GM12878 (cell line): ENCODE results near the gene ZDHHC9. TPM values are rescaled to one million over a fixed set of nuclear protein-coding genes. Genes with fewer than 3 reads are reported as not detected.

Source experiments
- ATAC-seq: fragments of 200-7000 bp; cut with Tn5 transposase; 3 replicates; pipeline ENCODE4 v1.9.1; 2020; ENCODE audit warnings: mild to moderate bottlenecking, moderate library complexity
- BruUV-seq: library from RNA; stranded (reverse); fragments of 400-500 nt; replicated peaks from 2 replicates; lab custom pipeline; 2021; lab: Mats Ljungman, UMichigan
- CTCF ChIA-PET: fragments of 300-600 bp; sonication (Branson Sonifier 250); formaldehyde crosslinking; extraction: SDS; loops from one replicate; lab custom pipeline; 2021; ENCODE audit warnings: inconsistent platforms; lab: Yijun Ruan, JAX
- POLR2A ChIA-PET: fragments of 350-600 bp; formaldehyde crosslinking; extraction: SDS; loops from one replicate; lab custom pipeline; 2021; ENCODE audit warnings: inconsistent platforms; lab: Charles Lee
- RAD21 ChIA-PET: fragments of 300-600 bp; sonication (Branson Sonifier 250); formaldehyde crosslinking; loops from one replicate; lab custom pipeline; 2023; ENCODE audit warnings: antibody characterized with exemption; ENCODE audit not compliant: unreplicated experiment; lab: Charles Lee
- SMC1A ChIA-PET: fragments of 300-600 bp; sonication (Branson Sonifier 250); formaldehyde crosslinking; loops from one replicate; lab custom pipeline; 2023; ENCODE audit not compliant: unreplicated experiment, uncharacterized antibody; lab: Charles Lee
- DNase-seq: peaks from one replicate; pipeline ENCODE4 v3.0.0-alpha.2; 2011; ENCODE audit warnings: low read depth, low spot score
- FAIRE-seq: peaks from 3 replicates; lab custom pipeline; 2011; peaks lifted over from hg19 to GRCh38; lab: Jason Lieb, UNC
- H2AFZ ChIP-seq: 2 replicates; pipeline ENCODE4 v1.6.0; 2011; ENCODE audit warnings: low read depth, low read length, control low read depth; ENCODE audit not compliant: control insufficient read depth
- H3K27ac ChIP-seq: 2 replicates; pipeline ENCODE4 v1.5.1; 2011; ENCODE audit warnings: control low read depth; ENCODE audit not compliant: control insufficient read depth, insufficient read depth
- H3K27me3 ChIP-seq, 2 experiments: replicated peaks in 1 of 2; 2 replicates each; pipeline versions ENCODE4 v1.6.0 to v1.6.1; 2011; ENCODE audit warnings: low read length in 1 of 2; ENCODE audit not compliant: control insufficient read depth in 2 of 2, insufficient read depth in 2 of 2
- H3K36me3 ChIP-seq, 2 experiments: 2 replicates each; pipeline ENCODE4 v1.5.1; 2011; ENCODE audit warnings: low read length in 1 of 2; ENCODE audit not compliant: control insufficient read depth in 2 of 2, insufficient read depth in 2 of 2
- H3K4me1 ChIP-seq: 2 replicates; pipeline ENCODE4 v1.6.1; 2011; ENCODE audit warnings: mild to moderate bottlenecking, low read length, moderate library complexity, mixed read lengths; ENCODE audit not compliant: control insufficient read depth, insufficient read depth
- H3K4me2 ChIP-seq: 2 replicates; pipeline ENCODE4 v1.6.0; 2011; ENCODE audit warnings: control low read depth; ENCODE audit not compliant: control insufficient read depth, insufficient read depth
- H3K4me3 ChIP-seq: fragments of 200-600 bp; sonication (generic); 2 replicates; pipeline ENCODE4 v1.5.1; 2016
- H3K79me2 ChIP-seq: 2 replicates; pipeline ENCODE4 v1.6.0; 2011; ENCODE audit warnings: low read length; ENCODE audit not compliant: control insufficient read depth, insufficient read depth
- H3K9ac ChIP-seq: 2 replicates; pipeline ENCODE4 v1.8.0; 2011; ENCODE audit warnings: low read length, control low read depth, mixed read lengths; ENCODE audit not compliant: control insufficient read depth, insufficient read depth
- H3K9me3 ChIP-seq: replicated peaks from 3 replicates; pipeline ENCODE4 v1.5.1; 2011; ENCODE audit warnings: mild to moderate bottlenecking, low read length; ENCODE audit not compliant: control insufficient read depth, insufficient read depth
- H4K20me1 ChIP-seq: 2 replicates; pipeline ENCODE4 v1.6.0; 2011; ENCODE audit not compliant: control insufficient read depth, insufficient read depth
- DPF2 ChIP-seq: fragments of 450-650 bp; IDR thresholded peaks from 2 replicates; pipeline ENCODE4 v1.6.1; 2017; ENCODE audit warnings: mild to moderate bottlenecking
- ELK1 ChIP-seq: IDR thresholded peaks from 2 replicates; pipeline ENCODE4 v1.6.1; 2012; ENCODE audit warnings: low read depth, low read length, improper control_type of control experiment
- IKZF1 ChIP-seq: fragments of 450-650 bp; conservative IDR thresholded peaks from 2 replicates; pipeline ENCODE4 v1.6.1; 2017; ENCODE audit warnings: antibody characterized with exemption, mild to moderate bottlenecking
- LARP7 ChIP-seq: fragments of 450-650 bp; IDR thresholded peaks from 2 replicates; pipeline ENCODE4 v1.6.1; 2017; ENCODE audit warnings: mild to moderate bottlenecking
- MYB ChIP-seq: fragments of 150-350 bp; IDR thresholded peaks from 2 replicates; pipeline ENCODE4 v1.6.1; 2014; ENCODE audit warnings: mild to moderate bottlenecking, low read depth, low read length, borderline replicate concordance
- NBN ChIP-seq: fragments of 450-650 bp; IDR thresholded peaks from 2 replicates; pipeline ENCODE4 v1.6.1; 2016
- NFXL1 ChIP-seq: fragments of 450-650 bp; IDR thresholded peaks from 2 replicates; pipeline ENCODE4 v1.6.1; 2017; ENCODE audit warnings: antibody characterized with exemption, mild to moderate bottlenecking, borderline replicate concordance
- SMAD5 ChIP-seq: IDR thresholded peaks from 2 replicates; pipeline ENCODE4 v1.6.1; 2016; ENCODE audit warnings: antibody characterized with exemption, low read depth
- YBX1 ChIP-seq: fragments of 450-650 bp; IDR thresholded peaks from 2 replicates; pipeline ENCODE4 v1.6.1; 2016; ENCODE audit warnings: antibody characterized with exemption
- WGBS: methylation state at CpG from one replicate; pipeline ENCODE4 v1.1.6; 2016; ENCODE audit warnings: low lambda C conversion rate; ENCODE audit not compliant: insufficient replicate concordance, insufficient coverage; ENCODE audit errors: missing lambda C conversion rate; 5-methylcytosine and 5-hydroxymethylcytosine counted together
- in situ Hi-C: fragments of 300-500 bp; cut with MboI; formaldehyde crosslinking; loops from 9 replicates; pipeline ENCODE4 v1.14.3; 2018; ENCODE audit warnings: mixed read lengths
- intact Hi-C: fragments of 100-400 bp; cut with micrococcal nuclease; formaldehyde crosslinking; loops from one replicate; pipeline ENCODE4 v1.14.2; 2022; ENCODE audit not compliant: unreplicated experiment
- polyA plus RNA-seq, 11 experiments: library from polyadenylated mRNA; depleted of rRNA in 4 of 11; unstranded in 6 of 11; stranded (reverse) in 5 of 11; fragments of >200 nt; fragmentation: Nextera tagmentation in 4 of 11; fragmentation: Illumina TruSeq in 1 of 11; extraction: Ambion mirVana in 4 of 11; extraction: Trizol in 1 of 11; gene quantifications; 1 replicate in 1 of 11; 2 replicates in 10 of 11; pipeline versions ENCODE4 v1.2.1 to v1.2.3, GENCODE V29; 2011 to 2016; ENCODE audit warnings: inconsistent platforms in 2 of 11, missing spikeins in 2 of 11, low read depth in 1 of 11
- total RNA-seq, 4 experiments: library from RNA; depleted of rRNA in 3 of 4; stranded (reverse); fragments of >200 nt in 3 of 4; fragmentation: Illumina TruSeq in 1 of 4; extraction: Trizol in 1 of 4; gene quantifications; 2 replicates each; pipeline versions ENCODE4 v1.2.1 to v1.2.3, GENCODE V29; 2013 to 2021

ZDHHC9 gene
- total and polyA plus RNA-seq, 10 of the 15 experiments (the other 5 are each of a cell fraction or from before 2014, with no cell fraction given): 1.8 to 13.0 (median 5.4) TPM

- no peak for FAIRE-seq
- ChIA-PET POLR2A (interaction anchor here (0.5 to 10.1 kb wide), 3 partner anchors 10 to 165 kb away, joined by 3 to 169 read pairs (median 14); partner anchors contain the start of gene SASH3), SMC1A (interaction anchor here (1.0 to 9.2 kb wide), 5 partner anchors 11 to 318 kb away, joined by 3 to 165 read pairs (median 13); partner anchors contain the start of gene SASH3), CTCF (interaction anchor here (1.0 to 8.5 kb wide), 4 partner anchors 9 to 14 kb away, joined by 3 to 66 read pairs (median 11); partner anchors contain the start of gene SASH3), RAD21 (interaction anchor here (0.6 to 10.0 kb wide), 6 partner anchors 9 to 213 kb away, joined by 4 to 166 read pairs (median 7); partner anchors contain the start of gene SASH3)
- TF ChIP-seq DPF2 (no peak), NBN (no peak), NFXL1 (no peak), ELK1 (no peak), SMAD5 (no peak), YBX1 (no peak), IKZF1 (no peak), MYB (no peak), LARP7 (no peak)
- Histone ChIP-seq H2AFZ (no peak overlapping the region), H3K9me3 (no peaks in the 10 kb centered on the region), H4K20me1 (no peaks in the 10 kb centered on the region), H3K4me3 (no peak overlapping the region), H3K79me2 (no peaks in the 10 kb centered on the region), H3K36me3 (no peaks in the 10 kb centered on the region), H3K27ac (peak overlapping the region; percentile 83; the same call in 1 of the 2 replicates), H3K4me2 (no peak overlapping the region), H3K4me1 (peaks cover 40% of the 10 kb centered on the region), H3K9ac (no peak overlapping the region), H3K27me3 (no peaks in the 10 kb centered on the region)
- WGBS: 53% methylated on average over 8 of the region's 8 CpGs
- BruUV-seq: no TSS peak
- intact Hi-C loops (no loop called here), in situ Hi-C loops (no loop called here)
- no peak for ATAC-seq
- no peak for DNase-seq
Measured at GRCh38 chrX:129768186-129768585, 75.5 kb downstream of the ZDHHC9 start.
